Measurements from ENCODE around the gene HOATZ.
A peak's percentile ranks its signal among the peaks of the same experiment; 100 is the strongest.

The HOATZ gene

DNA sequence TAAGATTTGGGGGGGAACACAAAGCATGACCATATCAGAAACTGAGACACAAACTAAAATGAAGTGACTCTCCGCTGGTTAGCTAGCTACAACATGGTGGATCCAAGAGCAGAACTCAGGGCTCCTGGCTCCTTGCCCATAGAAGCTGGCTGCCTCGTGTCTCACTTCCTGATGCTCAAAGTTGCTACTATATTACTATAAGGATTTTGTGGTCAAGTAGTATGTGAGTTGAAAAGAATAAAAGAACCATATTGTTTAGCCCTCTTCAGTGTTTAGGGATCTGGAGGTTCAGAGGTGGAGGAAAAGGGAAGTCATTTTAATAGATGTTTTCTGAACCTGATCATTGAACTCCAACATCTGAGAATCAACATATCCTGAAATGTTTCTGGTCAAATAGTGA is 70.8 kb downstream of the HOATZ start:
- no peak for DNase-seq

DNA sequence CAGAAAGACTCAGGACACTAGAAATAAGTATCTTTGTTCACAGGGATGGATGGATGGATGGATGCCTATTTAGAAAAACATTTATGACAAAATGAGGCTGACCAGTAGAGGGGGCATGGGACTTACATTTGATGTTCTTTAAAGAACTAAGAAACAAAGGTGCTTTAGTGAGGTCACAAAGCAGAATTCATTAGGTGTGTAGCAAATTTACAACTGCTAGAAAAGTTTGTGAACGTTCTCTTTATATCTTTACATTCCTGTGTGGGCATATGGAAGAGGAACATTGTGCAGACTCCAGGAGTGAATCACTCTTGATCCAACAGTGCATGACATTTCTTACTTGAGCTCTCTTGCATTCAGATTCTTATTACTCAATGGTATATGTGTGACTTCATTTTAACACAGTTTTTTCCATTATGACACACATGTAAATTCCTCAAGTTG is 71.8 kb downstream of the HOATZ start:
- peak in 1 of 2 experiments; percentile 39 for DNase-seq
